ENCODE measurements around the gene PPP1R13B.

GRCh38 chr14:103699901-103700752, 147.2 kb downstream of the PPP1R13B start:
- TF ChIP-seq GATA2 (IDR thresholded peaks at IDR 0.05; ENCODE audit: low read depth, low read length) (no peak), GATA3 (IDR thresholded peaks at IDR 0.05; ENCODE audit: low read depth, low read length) (no peak)

Data from SH-SY5Y (cell line).